ENCODE results near the gene RPS15. TPM values are rescaled to one million over a fixed set of nuclear protein-coding genes. Genes with fewer than 3 reads are reported as not detected.

Gene RPS15
- total and polyA plus RNA-seq, 2 of the 13 experiments (the other 11 are each of a cell fraction or from before 2014, with no cell fraction given) = 695 to 1,411 TPM

GRCh38 chr19:1402411-1403070 is 35.7 kb upstream of the RPS15 start (continued):
- TF ChIP-seq ELF4 (CRISPR knock-in tag; IDR thresholded peaks at IDR 0.05; ENCODE audit: borderline replicate concordance) (no peak), ETV5 (CRISPR knock-in tag; IDR thresholded peaks at IDR 0.05; ENCODE audit: borderline replicate concordance) (no peak), ZHX2 (IDR thresholded peaks at IDR 0.05; ENCODE audit: low read depth) (no peak), ZHX2 (CRISPR knock-in tag; IDR thresholded peaks at IDR 0.05; ENCODE audit: borderline replicate concordance) (no peak), MLX (CRISPR knock-in tag; IDR thresholded peaks at IDR 0.05) (no peak), MXD1 (CRISPR knock-in tag; IDR thresholded peaks at IDR 0.05) (peak; percentile 23; the same call in 1 of the 2 replicates), NCOA5 (CRISPR knock-in tag; IDR thresholded peaks at IDR 0.05) (no peak), ZFP41 (CRISPR knock-in tag; IDR thresholded peaks at IDR 0.05; ENCODE audit: borderline replicate concordance) (no peak), ZNF180 (CRISPR knock-in tag; IDR thresholded peaks at IDR 0.05; ENCODE audit: borderline replicate concordance, low read depth) (no peak), ZBTB20 (CRISPR knock-in tag; IDR thresholded peaks at IDR 0.05; ENCODE audit: borderline replicate concordance, low read depth) (0 out of 2 replicates have a peak, but pooled peaks have one; percentile 51), EEA1 (CRISPR knock-in tag; IDR thresholded peaks at IDR 0.05; ENCODE audit: borderline replicate concordance) (no peak), SAP130 (CRISPR knock-in tag; IDR thresholded peaks at IDR 0.05; ENCODE audit: low read depth) (peak; percentile 24; the same call in 1 of the 2 replicates), BCL6 (CRISPR knock-in tag; IDR thresholded peaks at IDR 0.05) (no peak), E2F1 (CRISPR knock-in tag; IDR thresholded peaks at IDR 0.05) (no peak), KMT2B (CRISPR knock-in tag; IDR thresholded peaks at IDR 0.05) (no peak), HNRNPH1 (optimal IDR thresholded peaks at IDR 0.05; ENCODE audit: low read depth, low read length) (no peak), PAXIP1 (CRISPR knock-in tag; conservative IDR thresholded peaks at IDR 0.05) (no peak), GATAD2A (CRISPR knock-in tag; IDR thresholded peaks at IDR 0.05) (no peak)
